NB4 (cell line): ENCODE results near the gene SANBR.
A peak's percentile ranks its signal among the peaks of the same experiment; 100 is the strongest.

ENCODE experiments used
- DNase-seq: peaks from one replicate; pipeline ENCODE4 v3.0.0; 2010; ENCODE audit warnings: low read depth
- H3K4me3 ChIP-seq: one replicate; pipeline ENCODE4 v1.5.1; 2011; ENCODE audit warnings: mild to moderate bottlenecking, low read depth, low read length, moderate library complexity
- CTCF ChIP-seq: IDR thresholded peaks from one replicate; pipeline ENCODE4 v1.5.1; 2012; ENCODE audit warnings: low read depth, low read length
- MAX ChIP-seq: IDR thresholded peaks from 2 replicates; pipeline ENCODE4 v1.6.1; 2011; ENCODE audit warnings: low read depth, low read length
- MYC ChIP-seq: IDR thresholded peaks from 2 replicates; pipeline ENCODE4 v1.6.1; 2011; ENCODE audit warnings: low read depth, low read length
- POLR2A ChIP-seq: IDR thresholded peaks from 2 replicates; pipeline ENCODE4 v1.6.1; 2011; ENCODE audit warnings: mild to moderate bottlenecking; ENCODE audit not compliant: insufficient read length; ENCODE audit errors: extremely low read depth

The SANBR gene

GRCh38 chr2:61065714-61066709, at the start of gene SANBR:
TSS of gene SANBR (plus strand) at chr2:61065871. CDS start at chr2:61070351, 4,480 bp downstream.
- peak; percentile 95 for DNase-seq
- H3K4me3 ChIP-seq, result peak within 1 kb of the TSS; percentile 74
- TF ChIP-seq MYC, result peak; percentile 24; the same call in 1 of the 2 replicates
- peak; percentile 41 for TF ChIP-seq POLR2A
- TF ChIP-seq CTCF, result no peak
- peak; percentile 48 for TF ChIP-seq MAX

GRCh38 chr2:61015976-61016375, 49.7 kb upstream of the SANBR start:
- no peak for DNase-seq
- peak overlapping the region; percentile 89 for H3K4me3 ChIP-seq
- TF ChIP-seq MYC, result no peak
- no peak for TF ChIP-seq MAX
- TF ChIP-seq CTCF, result no peak
- no peak for TF ChIP-seq POLR2A

- DNase-seq, result no peak
Measured at GRCh38 chr2:61016392-61017002, 49.2 kb upstream of the SANBR start.

GRCh38 chr2:61017003-61017555, 48.6 kb upstream of the SANBR start:
- peak overlapping the region; percentile 89 for H3K4me3 ChIP-seq
- peak; percentile 89 for DNase-seq
- TF ChIP-seq POLR2A, result peak; percentile 37
- no peak for TF ChIP-seq CTCF
- peak; percentile 54; the same call in 1 of the 2 replicates for TF ChIP-seq MAX
- peak; percentile 10; the same call in 1 of the 2 replicates for TF ChIP-seq MYC

More at GRCh38 chr2:61016392-61017002, 49.2 kb upstream of the SANBR start:
- H3K4me3 ChIP-seq, result peak overlapping the region; percentile 89
- TF ChIP-seq CTCF, result no peak
- no peak for TF ChIP-seq POLR2A
- TF ChIP-seq MYC, result no peak
- no peak for TF ChIP-seq MAX

GRCh38 chr2:61017556-61018317, 47.9 kb upstream of the SANBR start, which contains the start of the genes PEX13 and PUS10:
TSS of gene PEX13 (plus strand) at chr2:61017720. CDS start at chr2:61017760, 40 bp downstream.
TSS of gene PUS10 (minus strand) at chr2:61018255. CDS start at chr2:61011890, 6,365 bp downstream.
- peak; percentile 88 for DNase-seq
- TF ChIP-seq POLR2A (peak; percentile 64), MAX (0 out of 2 replicates have a peak, but pooled peaks have one; percentile 16), MYC (no peak; the same call in 1 of the 2 replicates), CTCF (no peak)
- peak within 1 kb of the TSS; percentile 89 for H3K4me3 ChIP-seq
